CD4-positive, alpha-beta T cell (primary cell): ENCODE data around the gene CCL23. TPM values are rescaled to one million over a fixed set of nuclear protein-coding genes. Genes with fewer than 3 reads are reported as not detected.

ENCODE experiments used
- ATAC-seq: fragments of 200-7000 bp; cut with Tn5 transposase; one replicate; pipeline ENCODE4 v1.10.0; 2022; ENCODE audit warnings: mild to moderate bottlenecking; ENCODE audit not compliant: poor library complexity
- CTCF ChIA-PET: fragments of 350-600 bp; sonication (Branson Sonifier 250); formaldehyde crosslinking; loops from one replicate; lab custom pipeline; 2021; ENCODE audit warnings: antibody characterized with exemption, inconsistent platforms; lab: Charles Lee
- POLR2A ChIA-PET: fragments of 350-600 bp; sonication (Branson Sonifier 250); formaldehyde crosslinking; loops from one replicate; lab custom pipeline; 2021; ENCODE audit warnings: antibody characterized with exemption, inconsistent platforms; lab: Charles Lee
- DNase-seq, 14 experiments: peaks; one replicate each; pipeline ENCODE4 v3.0.0-alpha.2; 2013 to 2020; ENCODE audit warnings: mixed read lengths in 2 of 14
- H3K27ac ChIP-seq, 2 donors: one replicate each; pipeline versions ENCODE4 v1.5.1 to v1.7.0; 2013; ENCODE audit warnings: low read length in 2 of 2, low read depth in 1 of 2, mild to moderate bottlenecking in 1 of 2
- H3K27me3 ChIP-seq, 2 experiments: 1 replicate in 1 of 2; 2 replicates in 1 of 2; pipeline versions ENCODE4 v1.6.1 to v1.7.0; 2013; ENCODE audit warnings: low read length in 2 of 2, control low read depth in 1 of 2, mild to moderate bottlenecking in 1 of 2, moderate library complexity in 1 of 2; ENCODE audit not compliant: insufficient read depth in 2 of 2, control insufficient read depth in 1 of 2
- H3K36me3 ChIP-seq: one replicate; pipeline ENCODE4 v1.6.1; 2013; ENCODE audit warnings: low read length, control low read depth; ENCODE audit not compliant: insufficient read depth
- H3K4me1 ChIP-seq: one replicate; pipeline ENCODE4 v1.6.1; 2013; ENCODE audit warnings: low read length, control low read depth; ENCODE audit not compliant: insufficient read depth
- H3K4me3 ChIP-seq: one replicate; pipeline ENCODE4 v1.5.1; 2013; ENCODE audit warnings: mild to moderate bottlenecking, low read length, moderate library complexity
- H3K9me3 ChIP-seq, 2 experiments: 1 replicate in 1 of 2; 2 replicates in 1 of 2; pipeline versions ENCODE4 v1.6.1 to v1.7.0; 2013; ENCODE audit warnings: low read length in 2 of 2, mild to moderate bottlenecking in 2 of 2, control low read depth in 1 of 2, moderate library complexity in 1 of 2; ENCODE audit not compliant: control insufficient read depth in 1 of 2, insufficient read depth in 1 of 2
- H3K27ac Mint-ChIP-seq: one replicate; pipeline ENCODE4 v1.8.0; 2020; ENCODE audit warnings: mixed read lengths
- H3K27me3 Mint-ChIP-seq: one replicate; pipeline ENCODE4 v1.8.0; 2021; ENCODE audit warnings: mixed read lengths
- H3K36me3 Mint-ChIP-seq: one replicate; pipeline ENCODE4 v1.8.0; 2021; ENCODE audit warnings: low read depth, mixed read lengths
- H3K4me1 Mint-ChIP-seq: one replicate; pipeline ENCODE4 v1.8.0; 2021; ENCODE audit warnings: low read depth, mixed read lengths
- H3K4me3 Mint-ChIP-seq: one replicate; pipeline ENCODE4 v1.8.0; 2020; ENCODE audit warnings: mild to moderate bottlenecking, mixed read lengths
- H3K9me3 Mint-ChIP-seq: one replicate; pipeline ENCODE4 v1.8.0; 2020; ENCODE audit warnings: mixed read lengths
- intact Hi-C, 2 experiments: fragments of 100-400 bp; cut with DNase I in 1 of 2; cut with micrococcal nuclease in 1 of 2; formaldehyde crosslinking; loops; one replicate each; pipeline versions ENCODE4 v1.15.1 to v1.9.0; 2023 to 2025; cut with DNase I, micrococcal nuclease
- total RNA-seq, 174 experiments: library from RNA in 2 of 174; stranded (reverse) in 2 of 174; gene quantifications; one replicate each; pipeline ENCODE4 v1.2.3 and lab custom pipeline; 2021 to 2026
- TF ChIP-seq, protein P1 (sequence below): fragments of 200-600 bp; IDR thresholded peaks from one replicate; pipeline ENCODE4 v1.8.0; 2022; ENCODE audit warnings: antibody characterized with exemption, mild to moderate bottlenecking

The CCL23 gene
- total RNA-seq, 2 experiments from 2014 or later, result not detected

DNA sequence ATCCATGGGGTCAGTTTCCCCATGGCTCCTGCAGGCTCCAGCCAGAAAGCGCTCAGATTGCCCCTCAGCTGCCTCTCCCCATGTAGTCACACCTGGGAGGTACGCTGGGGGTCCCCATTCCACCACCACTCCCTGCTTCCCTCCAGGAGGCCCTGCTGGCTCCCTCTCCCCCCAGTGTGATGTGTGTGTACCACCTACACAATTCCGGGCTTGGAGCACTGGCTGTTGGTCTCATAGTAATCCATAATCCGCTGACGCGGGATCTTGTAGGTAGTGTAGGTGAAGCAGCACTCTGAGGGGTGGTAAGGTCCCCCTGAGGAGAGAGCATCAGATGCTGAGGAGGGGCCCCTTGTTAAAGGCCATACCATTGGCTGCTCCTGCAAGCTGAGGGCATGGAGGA, 33.6 kb downstream of the CCL23 start:
- Mint-ChIP-seq H3K27me3 (peaks cover 6% of the 10 kb centered on the region), H3K9me3 (no peaks in the 10 kb centered on the region), H3K4me1 (no peaks in the 10 kb centered on the region), H3K27ac (no peak overlapping the region), H3K36me3 (no peaks in the 10 kb centered on the region), H3K4me3 (no peak overlapping the region)
- Histone ChIP-seq H3K27me3 (no peaks in the 10 kb centered on the region), H3K4me3 (no peak overlapping the region), H3K36me3 (no peaks in the 10 kb centered on the region), H3K27ac (no peak overlapping the region), H3K9me3 (peaks cover 0 to 5% of the 10 kb centered on the region in 2 experiments), H3K4me1 (no peaks in the 10 kb centered on the region)
- ChIA-PET CTCF (no interaction called here), POLR2A (no interaction called here)
- TF ChIP-seq, protein P1, sequence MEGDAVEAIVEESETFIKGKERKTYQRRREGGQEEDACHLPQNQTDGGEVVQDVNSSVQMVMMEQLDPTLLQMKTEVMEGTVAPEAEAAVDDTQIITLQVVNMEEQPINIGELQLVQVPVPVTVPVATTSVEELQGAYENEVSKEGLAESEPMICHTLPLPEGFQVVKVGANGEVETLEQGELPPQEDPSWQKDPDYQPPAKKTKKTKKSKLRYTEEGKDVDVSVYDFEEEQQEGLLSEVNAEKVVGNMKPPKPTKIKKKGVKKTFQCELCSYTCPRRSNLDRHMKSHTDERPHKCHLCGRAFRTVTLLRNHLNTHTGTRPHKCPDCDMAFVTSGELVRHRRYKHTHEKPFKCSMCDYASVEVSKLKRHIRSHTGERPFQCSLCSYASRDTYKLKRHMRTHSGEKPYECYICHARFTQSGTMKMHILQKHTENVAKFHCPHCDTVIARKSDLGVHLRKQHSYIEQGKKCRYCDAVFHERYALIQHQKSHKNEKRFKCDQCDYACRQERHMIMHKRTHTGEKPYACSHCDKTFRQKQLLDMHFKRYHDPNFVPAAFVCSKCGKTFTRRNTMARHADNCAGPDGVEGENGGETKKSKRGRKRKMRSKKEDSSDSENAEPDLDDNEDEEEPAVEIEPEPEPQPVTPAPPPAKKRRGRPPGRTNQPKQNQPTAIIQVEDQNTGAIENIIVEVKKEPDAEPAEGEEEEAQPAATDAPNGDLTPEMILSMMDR, result no peak
- ATAC-seq (no peak), DNase-seq (no peak)
- intact Hi-C loops, result no loop called here

DNA sequence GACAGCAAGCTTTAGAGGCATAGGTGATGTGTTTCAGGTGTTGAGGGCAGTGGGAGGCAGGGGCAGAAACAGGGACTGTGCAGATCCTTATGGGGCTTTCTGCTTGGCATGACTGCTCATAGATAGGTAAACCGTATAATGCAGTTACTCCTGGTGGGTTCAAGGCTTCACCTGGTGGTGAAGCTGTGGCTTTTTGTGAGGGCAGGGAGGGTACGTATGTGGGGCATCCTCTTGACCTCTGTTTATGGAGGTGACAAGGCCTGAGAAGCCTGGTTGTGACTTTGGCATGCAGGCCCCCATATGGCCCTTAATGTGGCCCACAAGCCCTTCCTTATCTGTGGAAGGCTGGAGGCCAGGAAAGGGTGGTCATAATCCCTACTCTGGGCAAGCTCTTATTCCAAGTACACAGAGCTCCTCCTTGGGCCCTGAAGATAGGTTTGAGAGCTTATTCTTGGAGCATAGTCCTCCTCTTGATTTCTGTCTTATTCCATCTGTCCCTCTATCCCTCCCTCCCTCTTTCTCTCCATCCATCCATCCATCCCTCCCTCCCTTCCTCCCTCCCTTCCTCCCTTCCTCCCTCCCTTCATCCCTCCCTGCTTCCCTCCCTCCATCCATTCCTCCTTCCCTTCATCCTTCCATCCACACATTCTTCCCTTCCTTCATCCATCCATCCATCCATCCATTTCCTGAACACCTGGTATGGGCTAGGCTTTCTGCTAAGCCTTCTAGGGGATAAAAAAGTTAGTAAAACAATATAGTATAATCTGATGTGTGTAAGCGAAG, 35.2 kb downstream of the CCL23 start:
- H3K4me1 ChIP-seq, result no peaks in the 10 kb centered on the region
- POLR2A ChIA-PET, result no interaction called here
- no peaks in the 10 kb centered on the region for H3K4me1 Mint-ChIP-seq

DNA sequence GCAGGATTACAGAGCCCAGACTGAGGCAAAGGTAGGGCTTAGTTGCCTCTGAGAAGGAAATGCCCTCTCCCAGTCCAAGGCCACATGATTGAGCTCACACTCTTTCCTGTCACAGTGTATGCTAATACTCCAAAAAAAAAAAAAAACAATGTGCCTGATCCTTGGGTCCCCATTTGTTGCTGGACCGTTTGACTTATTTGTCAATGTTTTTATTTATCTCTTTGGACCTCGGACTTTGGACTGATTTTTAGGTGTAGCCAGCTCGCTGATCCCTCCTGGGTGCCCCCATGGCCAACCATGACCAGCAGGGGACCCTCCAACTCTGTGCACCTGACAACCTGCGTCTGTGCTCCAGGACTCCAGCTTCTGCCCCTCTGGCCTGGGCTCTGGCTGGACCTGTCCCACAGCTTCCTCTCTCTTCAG, 35.9 kb downstream of the CCL23 start:
- CTCF ChIA-PET, result no interaction called here
- Histone ChIP-seq H3K27ac (no peak overlapping the region), H3K36me3 (no peaks in the 10 kb centered on the region), H3K4me3 (no peak overlapping the region), H3K9me3 (no peaks in the 10 kb centered on the region), H3K27me3 (no peaks in the 10 kb centered on the region), H3K4me1 (no peaks in the 10 kb centered on the region)
- POLR2A ChIA-PET, result no interaction called here
- H3K4me1 Mint-ChIP-seq, result no peaks in the 10 kb centered on the region
- H3K9me3 Mint-ChIP-seq, result no peaks in the 10 kb centered on the region
- peaks cover 19% of the 10 kb centered on the region for H3K27me3 Mint-ChIP-seq
- TF ChIP-seq, protein P1, result no peak
- intact Hi-C loops, result no loop called here
- no peak overlapping the region for H3K4me3 Mint-ChIP-seq
- no peak overlapping the region for H3K27ac Mint-ChIP-seq
- H3K36me3 Mint-ChIP-seq, result no peaks in the 10 kb centered on the region
- DNase-seq (no peak), ATAC-seq (no peak)

More for the DNA sequence above, 35.2 kb downstream of the CCL23 start:
- H3K9me3 ChIP-seq, result no peaks in the 10 kb centered on the region
- Mint-ChIP-seq H3K27me3 (peaks cover 19% of the 10 kb centered on the region), H3K4me3 (no peak overlapping the region), H3K36me3 (no peaks in the 10 kb centered on the region), H3K9me3 (no peaks in the 10 kb centered on the region), H3K27ac (no peak overlapping the region)
- intact Hi-C loops, result no loop called here
- no peaks in the 10 kb centered on the region for H3K36me3 ChIP-seq
- DNase-seq (no peak), ATAC-seq (no peak)
- CTCF ChIA-PET, result no interaction called here
- H3K27ac ChIP-seq, result no peak overlapping the region
- TF ChIP-seq, protein P1, result no peak
- no peak overlapping the region for H3K4me3 ChIP-seq
- H3K27me3 ChIP-seq, result no peaks in the 10 kb centered on the region
